ENCODE results near the gene CCDC78. TPM values are rescaled to one million over a fixed set of nuclear protein-coding genes. Genes with fewer than 3 reads are reported as not detected.

Gene CCDC78
- total and polyA plus RNA-seq, 2 donors (not counting 3 experiments of a cell fraction or from before 2014, with no cell fraction given), result 0.50 to 1.3 TPM

DNA sequence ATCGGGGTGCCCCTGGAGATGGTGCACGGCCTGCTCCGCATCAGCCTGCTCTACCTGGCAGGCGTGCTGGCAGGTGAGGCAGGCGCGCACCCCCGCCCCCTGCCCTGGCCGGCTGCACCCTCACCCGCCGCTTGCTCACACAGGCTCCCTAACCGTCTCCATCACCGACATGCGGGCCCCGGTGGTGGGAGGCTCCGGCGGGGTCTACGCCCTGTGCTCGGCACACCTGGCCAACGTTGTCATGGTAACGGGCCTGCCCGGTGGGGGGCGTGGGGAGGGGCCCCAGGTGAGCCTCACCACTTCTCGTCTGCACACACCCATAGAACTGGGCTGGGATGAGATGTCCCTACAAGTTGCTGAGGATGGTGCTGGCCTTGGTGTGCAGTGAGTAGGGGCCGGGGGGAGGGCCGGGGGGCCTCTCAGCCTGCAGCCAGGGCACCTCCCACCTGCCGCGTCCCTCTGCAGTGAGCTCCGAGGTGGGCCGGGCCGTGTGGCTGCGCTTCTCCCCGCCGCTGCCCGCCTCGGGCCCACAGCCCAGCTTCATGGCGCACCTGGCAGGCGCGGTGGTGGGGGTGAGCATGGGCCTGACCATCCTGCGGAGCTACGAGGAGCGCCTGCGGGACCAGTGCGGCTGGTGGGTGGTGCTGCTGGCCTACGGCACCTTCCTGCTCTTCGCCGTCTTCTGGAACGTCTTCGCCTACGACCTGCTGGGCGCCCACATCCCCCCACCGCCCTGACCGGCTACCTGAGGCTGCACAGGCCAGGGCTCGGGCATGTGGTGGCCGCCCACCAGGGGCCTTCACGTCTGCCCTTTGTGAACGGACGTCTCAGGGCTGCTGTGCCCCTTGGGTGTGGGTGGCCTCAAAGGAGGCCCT lies 48.7 kb downstream of the CCDC78 start:
- H3K4me1 ChIP-seq (ENCODE audit: control insufficient read depth, extremely low read depth, insufficient read depth, low read length), result peaks cover 15% of the 10 kb centered on the region
- ChIA-PET POLR2A (no interaction called here), CTCF (no interaction called here)
- DNase-seq (ENCODE audit: low read depth, low spot score) (no peak), FAIRE-seq (no peak)
- no peaks in the 10 kb centered on the region for H3K9me3 ChIP-seq (replicated peaks; ENCODE audit: control insufficient read depth, insufficient read depth, low read length)
- H3K27me3 ChIP-seq (ENCODE audit: control insufficient read depth in 2 of 2, insufficient read depth in 2 of 2, low read length in 2 of 2), result no peaks in the 10 kb centered on the region
- H3K9me1 ChIP-seq (replicated peaks; ENCODE audit: control insufficient read depth, extremely low read depth, insufficient read depth, low read length), result no peaks in the 10 kb centered on the region
- intact Hi-C loops (cut with micrococcal nuclease) (no loop called here), dilution Hi-C loops (cut with MboI; ENCODE audit: extremely low pct_ligation_motif_present, low sequenced_read_pairs) (no loop called here)
- peaks cover 6 to 16% of the 10 kb centered on the region in 2 experiments for H3K36me3 ChIP-seq (ENCODE audit: control insufficient read depth in 2 of 2, extremely low read depth in 1 of 2, insufficient read depth in 2 of 2, low read length in 2 of 2)
- TF ChIP-seq FOS (IDR thresholded peaks at IDR 0.05; ENCODE audit: borderline replicate concordance, insufficient read depth, low read length) (no peak), POLR2A (IDR thresholded peaks at IDR 0.05; ENCODE audit: low read depth, low read length) (no peak), GATA2 (IDR thresholded peaks at IDR 0.05; ENCODE audit: insufficient read depth, insufficient read length, low read depth, low read length) (no peak), MYC (IDR thresholded peaks at IDR 0.05; ENCODE audit: low read depth, low read length) (no peak), EZH2 (IDR thresholded peaks at IDR 0.05; ENCODE audit: borderline replicate concordance, low read depth, low read length, severe bottlenecking) (no peak), POLR2AphosphoS5 (IDR thresholded peaks at IDR 0.05; ENCODE audit: insufficient read depth, low read depth, low read length) (no peak), JUN (IDR thresholded peaks at IDR 0.05; ENCODE audit: borderline replicate concordance, insufficient read depth, insufficient read length, low read depth) (no peak)
- TF ChIP-seq, protein P1, sequence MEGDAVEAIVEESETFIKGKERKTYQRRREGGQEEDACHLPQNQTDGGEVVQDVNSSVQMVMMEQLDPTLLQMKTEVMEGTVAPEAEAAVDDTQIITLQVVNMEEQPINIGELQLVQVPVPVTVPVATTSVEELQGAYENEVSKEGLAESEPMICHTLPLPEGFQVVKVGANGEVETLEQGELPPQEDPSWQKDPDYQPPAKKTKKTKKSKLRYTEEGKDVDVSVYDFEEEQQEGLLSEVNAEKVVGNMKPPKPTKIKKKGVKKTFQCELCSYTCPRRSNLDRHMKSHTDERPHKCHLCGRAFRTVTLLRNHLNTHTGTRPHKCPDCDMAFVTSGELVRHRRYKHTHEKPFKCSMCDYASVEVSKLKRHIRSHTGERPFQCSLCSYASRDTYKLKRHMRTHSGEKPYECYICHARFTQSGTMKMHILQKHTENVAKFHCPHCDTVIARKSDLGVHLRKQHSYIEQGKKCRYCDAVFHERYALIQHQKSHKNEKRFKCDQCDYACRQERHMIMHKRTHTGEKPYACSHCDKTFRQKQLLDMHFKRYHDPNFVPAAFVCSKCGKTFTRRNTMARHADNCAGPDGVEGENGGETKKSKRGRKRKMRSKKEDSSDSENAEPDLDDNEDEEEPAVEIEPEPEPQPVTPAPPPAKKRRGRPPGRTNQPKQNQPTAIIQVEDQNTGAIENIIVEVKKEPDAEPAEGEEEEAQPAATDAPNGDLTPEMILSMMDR (IDR thresholded peaks at IDR 0.05; ENCODE audit: extremely low read depth in 1 of 2, insufficient read depth in 1 of 2, low read depth in 1 of 2, low read length in 2 of 2), result no peak
- TF ChIP-seq, protein P2, sequence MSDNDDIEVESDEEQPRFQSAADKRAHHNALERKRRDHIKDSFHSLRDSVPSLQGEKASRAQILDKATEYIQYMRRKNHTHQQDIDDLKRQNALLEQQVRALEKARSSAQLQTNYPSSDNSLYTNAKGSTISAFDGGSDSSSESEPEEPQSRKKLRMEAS (IDR thresholded peaks at IDR 0.05; ENCODE audit: insufficient read depth, insufficient read length), result no peak
- BruUV-seq (replicated peaks), result no TSS peak
- no peaks in the 10 kb centered on the region for H4K20me1 ChIP-seq (replicated peaks; ENCODE audit: control insufficient read depth, extremely low read depth, insufficient read depth, low read length)
- H3K4me2 ChIP-seq (ENCODE audit: insufficient read depth, low read length), result no peak overlapping the region
- no peak overlapping the region for H2AFZ ChIP-seq (ENCODE audit: low read depth, low read length)
- peaks cover 20% of the 10 kb centered on the region for H3K79me2 ChIP-seq (ENCODE audit: control insufficient read depth, insufficient read depth, low read length)
- H3K4me3 ChIP-seq (replicated peaks in 1 of 3; ENCODE audit: insufficient read depth in 1 of 3, low read depth in 1 of 3, low read length in 3 of 3), result no peak overlapping the region
- no peak overlapping the region for H3K9ac ChIP-seq (replicated peaks; ENCODE audit: extremely low read depth, insufficient read depth, low read length)
- H3K27ac ChIP-seq (ENCODE audit: insufficient read depth, low read depth, low read length), result no peak overlapping the region
